HG03175 (cell line): ENCODE results near the gene NT5C3A.
"Not testable (repeated sequence)": the region's sequence is repeated elsewhere in the genome, so short reads cannot be mapped to it uniquely, and the experiment has no call there.

Experiments used
- ATAC-seq: cut with Tn5 transposase; IDR thresholded peaks from one replicate; pipeline ENCODE4 v1.9.1; 2021; ENCODE audit warnings: mild to moderate bottlenecking, moderate library complexity; ENCODE audit not compliant: unreplicated experiment

The NT5C3A gene

DNA sequence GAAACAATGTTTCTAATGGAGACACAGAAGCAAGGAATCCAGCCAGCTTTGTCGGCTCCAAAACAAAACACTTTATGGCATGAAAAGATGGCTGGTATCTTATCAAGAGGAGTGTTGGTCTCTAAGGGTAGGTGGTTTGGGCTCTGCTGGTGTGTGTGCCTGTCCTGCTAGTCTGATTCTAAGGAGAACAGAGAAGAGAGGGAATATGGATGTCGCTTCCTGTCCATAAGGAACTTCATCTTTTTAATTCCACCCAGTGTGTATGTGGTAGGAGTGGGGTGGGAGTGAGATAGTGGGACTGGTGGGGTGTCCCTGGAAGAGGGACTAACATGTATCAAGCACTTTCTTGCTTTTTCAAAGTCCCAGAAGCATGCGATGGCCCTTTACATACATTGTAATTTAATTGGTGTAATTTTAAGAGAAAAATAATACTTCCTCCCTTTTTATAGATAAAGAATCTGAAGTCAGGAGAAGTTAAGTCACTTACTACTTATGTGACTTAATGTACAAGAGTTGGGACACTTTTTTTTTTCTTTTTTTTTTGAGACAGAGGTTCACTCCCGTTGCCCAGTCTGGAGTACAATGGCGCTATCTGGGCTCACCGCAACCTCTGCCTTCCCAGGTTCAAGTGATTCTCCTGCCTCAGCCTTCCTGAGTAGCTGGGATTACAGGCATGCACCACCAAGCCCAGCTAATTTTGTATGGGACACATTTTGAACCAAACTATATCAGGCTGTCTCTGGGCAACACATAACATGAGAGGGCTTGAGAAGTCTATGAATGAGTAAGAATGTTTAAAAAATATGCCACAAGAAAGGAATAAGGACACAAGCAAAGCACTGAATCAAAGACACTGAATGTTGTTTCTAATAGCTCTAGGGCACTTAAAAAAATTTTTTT is 18.8 kb downstream of the NT5C3A start:
- no peak for ATAC-seq

DNA sequence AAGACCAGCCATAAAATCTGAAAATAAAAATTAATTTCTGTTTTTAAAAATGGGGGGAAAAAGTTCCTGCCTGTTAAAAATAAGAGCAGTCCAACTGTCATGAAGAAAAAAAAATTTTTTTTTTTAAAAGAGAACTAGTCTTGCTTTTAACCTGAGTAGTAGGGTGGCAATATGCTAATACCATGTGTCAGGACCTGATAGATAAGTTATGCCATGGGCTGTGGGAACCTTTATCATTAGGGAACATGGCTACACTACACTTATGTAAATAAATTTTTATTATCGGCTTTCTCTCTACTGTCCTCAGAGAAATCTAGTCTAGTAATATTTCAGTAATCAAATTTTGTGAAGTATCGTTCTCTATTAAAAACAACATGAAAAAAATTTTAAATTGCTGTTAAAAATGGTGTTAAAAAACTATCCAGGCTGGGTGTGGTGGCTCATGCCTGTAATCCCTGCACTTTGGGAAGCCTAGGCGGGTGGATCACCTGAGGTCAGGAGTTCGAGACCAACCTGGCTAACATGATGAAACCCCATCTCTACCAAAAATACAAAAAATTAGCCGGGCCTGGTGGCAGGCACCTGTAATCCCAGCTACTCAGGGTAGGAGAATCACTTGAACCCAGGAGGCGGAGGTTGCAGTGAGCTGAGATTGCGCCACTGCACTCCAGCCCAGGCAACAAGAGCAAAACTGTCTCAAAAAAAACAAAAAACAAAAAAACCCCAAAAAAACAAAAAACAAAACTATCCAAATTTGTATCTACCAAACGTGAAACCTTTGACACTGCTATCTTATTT is 20.7 kb downstream of the NT5C3A start:
- ATAC-seq: no peak

DNA sequence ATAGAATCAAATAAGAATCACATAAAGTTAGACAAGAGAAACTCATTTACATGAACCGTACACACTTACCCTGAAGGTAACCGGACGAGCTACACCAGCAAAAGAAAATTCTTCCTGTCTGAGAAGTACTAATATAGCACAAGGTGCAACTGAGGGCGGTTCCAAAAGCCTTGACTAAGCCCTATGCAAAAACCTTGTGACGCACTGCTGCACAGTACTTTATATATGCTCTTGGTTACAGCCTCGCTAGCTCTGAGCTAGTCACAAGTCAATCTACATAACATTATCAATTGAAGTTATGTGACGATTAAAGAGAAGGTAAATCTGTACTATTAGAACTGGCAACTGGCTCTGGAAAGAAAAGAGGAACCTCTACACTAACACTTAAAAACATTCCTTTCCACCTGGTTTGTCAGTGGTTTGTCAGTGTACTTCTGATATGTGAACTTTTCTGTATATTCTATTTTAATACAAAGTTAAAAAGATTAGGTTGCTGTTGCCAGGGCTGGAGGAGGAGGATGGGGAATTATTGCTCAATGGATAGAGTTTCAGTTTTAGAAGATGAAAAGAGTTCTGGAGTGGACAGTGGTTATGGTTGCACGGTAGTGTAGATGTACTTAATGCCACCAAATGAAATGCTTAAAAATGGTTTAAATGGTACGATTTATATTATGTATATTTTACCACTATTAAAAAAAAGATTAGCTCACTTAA is 21.6 kb downstream of the NT5C3A start:
- peak; percentile 95 for ATAC-seq

DNA sequence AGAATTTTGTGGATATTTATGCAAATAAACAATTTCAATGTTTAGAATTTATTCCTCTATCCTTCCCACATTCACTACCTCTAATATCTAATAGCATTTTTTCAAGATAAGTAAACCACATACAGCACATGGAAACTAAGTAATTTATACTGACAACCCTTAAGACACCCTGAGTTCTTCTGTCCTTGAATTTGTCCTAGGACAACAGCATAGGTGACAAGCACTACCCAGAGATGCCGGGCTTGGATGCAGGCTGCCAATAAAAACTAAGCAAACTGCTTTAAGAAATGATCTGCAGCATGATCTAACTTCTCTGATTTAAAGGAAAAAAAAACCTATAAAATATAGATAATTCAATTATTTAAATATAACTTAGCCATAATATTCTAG is 22.7 kb downstream of the NT5C3A start:
- ATAC-seq: no peak

DNA sequence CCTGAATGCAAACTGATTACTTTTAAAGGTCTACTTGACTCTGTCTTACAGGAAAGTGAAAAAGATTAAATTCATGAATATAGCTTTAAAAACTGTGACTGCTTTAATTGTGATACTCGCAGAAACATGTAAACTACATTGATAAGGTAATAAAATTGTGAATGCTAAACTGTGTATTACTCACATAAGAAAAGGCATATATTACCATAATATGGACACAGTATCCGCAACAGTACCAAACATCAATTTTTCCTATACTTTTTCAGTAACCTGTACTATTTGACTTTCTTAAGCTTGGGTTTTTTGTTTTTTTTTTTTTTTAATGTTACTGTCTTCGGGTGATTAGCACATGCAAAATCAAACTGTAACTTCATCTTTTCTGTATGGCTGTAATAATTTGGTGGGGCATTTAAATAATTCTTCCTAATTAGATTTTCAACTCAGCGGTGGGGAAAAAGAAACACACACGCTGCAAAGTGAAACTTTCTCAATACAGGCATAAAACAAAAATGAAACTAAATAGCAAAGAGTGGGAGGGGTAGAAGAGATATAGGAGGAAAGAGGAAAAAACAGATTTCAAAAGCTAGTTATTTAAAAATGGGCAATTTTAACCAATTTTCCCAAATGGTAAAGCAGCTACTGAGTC is 23.2 kb downstream of the NT5C3A start:
- peak; percentile 27 for ATAC-seq

DNA sequence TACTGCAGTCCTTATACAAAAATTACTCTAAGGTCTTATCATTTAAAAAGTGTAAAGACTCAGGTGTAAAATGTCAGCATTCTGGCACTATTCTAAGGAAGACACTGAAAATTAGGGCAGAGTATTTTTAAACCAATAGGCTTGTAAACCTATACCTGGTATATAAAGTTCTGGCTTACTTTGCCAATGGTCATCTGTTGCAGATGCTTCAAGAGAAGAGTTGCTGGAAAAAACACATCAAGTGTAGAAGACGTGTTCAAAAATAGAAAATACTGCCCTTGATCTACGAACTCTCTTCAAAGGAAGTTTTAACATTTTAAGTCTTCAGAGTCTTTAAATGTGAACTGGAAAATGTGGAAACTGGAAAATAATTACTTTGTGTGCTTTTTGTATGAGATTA is 23.9 kb downstream of the NT5C3A start:
- ATAC-seq: no peak

DNA sequence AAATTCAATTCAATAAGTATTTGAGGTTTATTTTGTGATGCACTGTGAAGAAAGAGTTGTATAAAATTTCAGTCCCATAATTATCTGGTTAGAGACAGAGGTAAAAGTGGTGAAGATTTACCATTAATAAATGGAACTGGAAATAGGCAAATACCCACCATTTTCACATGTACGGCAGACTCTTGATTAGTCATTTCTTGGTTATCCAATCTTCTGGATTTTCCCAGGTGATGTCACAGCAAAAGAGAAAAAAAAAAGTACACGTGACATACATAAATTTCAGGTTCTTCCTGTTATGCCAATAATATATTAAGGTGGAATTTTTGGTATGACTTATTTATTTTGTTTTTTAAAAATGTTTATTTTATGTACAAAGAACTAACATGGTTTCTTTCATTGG is 26.8 kb downstream of the NT5C3A start:
- ATAC-seq: no peak

DNA sequence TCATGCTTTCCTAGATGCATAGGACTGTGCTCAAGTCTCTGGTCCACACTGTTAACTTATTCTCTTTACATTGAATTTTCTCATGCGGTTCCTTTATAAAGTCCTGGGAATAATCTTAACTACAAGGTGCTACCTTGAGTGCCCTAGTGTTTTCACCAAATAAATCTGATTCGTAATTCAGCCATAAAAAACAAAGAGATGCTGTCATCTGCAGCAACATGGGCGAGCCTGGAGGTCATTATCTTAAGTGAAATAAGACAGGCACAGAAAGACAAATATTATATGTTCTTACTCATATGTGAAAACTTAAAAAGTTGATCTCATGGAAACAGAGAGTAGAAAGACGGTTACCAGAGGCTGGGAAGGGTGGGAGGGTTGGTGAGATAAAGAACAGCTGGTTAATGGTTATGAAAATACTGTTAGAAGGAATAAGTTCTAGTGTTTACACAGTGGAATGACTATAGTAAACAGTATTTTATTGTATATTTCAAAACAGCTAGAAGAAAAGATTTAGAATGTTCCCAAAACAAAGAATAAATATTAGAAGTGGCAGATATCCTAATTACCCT is 38.3 kb downstream of the NT5C3A start:
- ATAC-seq: no peak

DNA sequence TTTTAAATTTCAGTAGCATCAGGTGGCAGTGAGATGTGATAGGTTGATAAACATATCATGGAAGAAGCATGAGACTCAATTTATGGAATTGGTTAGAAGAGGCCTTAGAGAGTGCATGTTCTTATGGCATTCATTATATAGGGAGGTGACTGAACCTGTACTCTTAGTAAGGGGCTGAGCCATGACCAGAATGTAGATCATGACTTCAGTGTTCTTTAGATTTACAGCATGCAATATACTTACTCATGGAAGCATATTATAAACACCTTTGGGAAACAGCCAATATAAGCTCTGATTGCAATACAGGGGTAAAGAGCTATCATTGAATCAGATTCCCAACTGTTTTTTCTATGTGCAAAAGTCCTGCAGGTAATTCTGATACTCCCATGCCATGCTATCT is 50.2 kb downstream of the NT5C3A start:
- no peak for ATAC-seq

DNA sequence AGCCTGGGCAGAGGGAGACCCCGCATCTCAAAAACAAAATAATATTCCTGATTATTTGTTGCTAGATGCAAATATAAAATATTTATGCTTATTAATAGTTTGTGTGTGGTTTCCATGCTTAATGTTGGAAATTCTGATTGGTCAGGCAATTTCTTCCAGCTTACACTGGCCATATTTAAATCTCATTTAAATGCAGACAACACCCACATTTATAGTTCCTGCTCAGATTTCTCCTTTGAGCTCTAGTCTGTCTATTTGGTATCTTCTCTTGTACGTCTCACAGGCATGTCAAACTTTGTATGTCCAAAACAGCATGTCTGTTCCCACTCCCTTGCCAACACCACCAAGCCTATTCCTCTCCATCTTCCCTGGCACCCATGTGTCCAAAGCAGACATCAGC is 52.8 kb downstream of the NT5C3A start:
- no peak for ATAC-seq

DNA sequence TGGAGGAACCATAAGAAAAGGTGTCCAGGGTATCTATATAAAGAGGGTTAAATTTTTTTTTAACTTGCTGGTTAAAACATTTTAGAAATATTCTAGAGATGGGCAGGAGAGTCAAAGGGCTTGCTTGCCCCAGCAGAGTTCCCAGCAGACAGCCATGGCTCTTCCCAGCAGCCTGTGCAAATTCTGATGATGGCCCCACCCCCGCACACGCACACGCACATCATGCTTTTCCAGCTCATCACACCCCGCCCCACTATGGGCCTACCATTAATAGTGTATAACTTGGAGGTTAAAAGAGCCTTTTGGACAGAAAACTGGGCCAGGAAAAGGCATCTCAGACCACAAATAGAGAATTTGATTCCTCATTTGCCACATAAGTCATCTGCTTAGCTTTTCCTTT is 56.9 kb downstream of the NT5C3A start:
- not testable (repeated sequence) for ATAC-seq

DNA sequence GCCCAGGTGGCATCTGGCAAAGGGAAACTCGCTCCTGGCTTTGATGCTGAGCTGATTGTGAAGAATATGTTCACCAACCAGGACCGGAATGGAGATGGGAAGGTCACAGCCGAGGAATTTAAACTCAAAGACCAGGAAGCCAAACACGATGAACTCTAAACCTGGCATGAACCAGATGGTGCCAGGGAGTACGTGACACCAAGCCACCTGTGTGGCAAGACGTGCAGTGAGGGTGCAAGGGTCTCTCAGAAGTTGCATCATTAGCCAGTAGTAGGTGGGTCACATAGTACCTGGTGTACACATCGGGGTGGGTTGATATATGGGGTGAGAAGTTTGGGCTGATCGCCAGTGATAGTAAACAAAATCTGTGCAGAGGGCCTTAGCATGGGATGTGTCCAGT is 57.4 kb downstream of the NT5C3A start:
- ATAC-seq: not testable (repeated sequence)

DNA sequence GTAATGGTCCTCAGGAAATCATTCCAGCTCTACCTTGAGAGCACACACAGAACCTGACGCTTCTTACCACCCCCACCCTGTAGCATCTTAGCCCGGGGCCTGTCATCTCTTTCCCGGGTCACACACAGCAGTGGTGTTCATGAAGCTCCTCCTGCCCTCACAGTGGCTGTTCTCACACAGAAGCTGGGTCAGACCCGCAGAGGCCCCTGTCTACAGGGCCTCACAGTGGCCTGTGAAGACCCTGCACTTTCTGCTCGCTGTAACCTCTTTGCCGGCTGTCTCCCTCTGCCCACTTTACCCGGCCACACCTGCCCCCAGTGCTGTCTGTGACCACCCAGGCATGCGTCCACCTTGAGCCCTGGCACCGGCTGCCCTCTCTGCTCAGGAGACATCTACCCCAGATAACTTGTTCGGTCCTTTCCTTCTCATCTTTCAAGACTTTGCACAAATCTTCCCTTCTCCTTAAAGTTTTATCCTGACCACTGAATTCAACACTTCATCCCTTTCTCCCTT is 58.4 kb downstream of the NT5C3A start:
- not testable (repeated sequence) for ATAC-seq

DNA sequence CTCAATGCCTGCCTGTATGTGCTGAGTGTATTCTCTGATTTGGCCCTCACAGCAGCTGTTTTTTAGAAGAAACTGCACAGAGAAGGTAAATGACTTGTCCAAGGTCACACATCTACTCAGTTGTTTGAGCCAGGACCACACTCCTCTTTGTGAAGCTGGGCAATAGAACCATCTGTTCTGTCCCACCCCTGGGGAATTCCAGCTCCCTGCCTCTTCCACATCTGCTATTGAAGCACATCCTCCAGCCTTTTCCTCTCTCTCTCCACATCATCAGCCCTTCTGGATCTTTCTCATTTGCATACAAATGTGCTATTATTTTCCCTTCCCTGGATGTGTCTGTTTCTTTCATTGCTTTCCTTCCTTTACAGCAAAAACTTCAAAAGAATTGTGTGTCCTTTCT is 59.5 kb downstream of the NT5C3A start:
- ATAC-seq: not testable (repeated sequence)

DNA sequence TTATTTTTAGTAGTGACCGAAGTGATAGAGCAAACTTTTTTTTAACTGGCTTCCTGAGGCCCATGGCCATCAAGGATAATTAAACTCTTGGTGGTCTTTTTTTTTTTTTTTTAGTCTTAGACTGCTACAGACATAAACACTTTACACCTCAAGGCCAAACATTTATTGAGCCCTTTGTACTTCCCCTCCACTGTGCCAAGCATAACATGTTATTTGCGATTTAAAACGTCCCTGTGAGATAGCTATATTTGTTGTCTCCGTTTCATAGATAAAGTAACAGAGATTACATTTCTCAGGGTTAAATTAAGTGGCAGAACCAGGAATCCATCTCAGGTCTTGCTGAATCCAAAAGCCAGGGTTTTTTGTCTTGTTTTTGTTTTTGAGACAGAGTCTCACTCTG is 63.2 kb downstream of the NT5C3A start:
- ATAC-seq: not testable (repeated sequence)

DNA sequence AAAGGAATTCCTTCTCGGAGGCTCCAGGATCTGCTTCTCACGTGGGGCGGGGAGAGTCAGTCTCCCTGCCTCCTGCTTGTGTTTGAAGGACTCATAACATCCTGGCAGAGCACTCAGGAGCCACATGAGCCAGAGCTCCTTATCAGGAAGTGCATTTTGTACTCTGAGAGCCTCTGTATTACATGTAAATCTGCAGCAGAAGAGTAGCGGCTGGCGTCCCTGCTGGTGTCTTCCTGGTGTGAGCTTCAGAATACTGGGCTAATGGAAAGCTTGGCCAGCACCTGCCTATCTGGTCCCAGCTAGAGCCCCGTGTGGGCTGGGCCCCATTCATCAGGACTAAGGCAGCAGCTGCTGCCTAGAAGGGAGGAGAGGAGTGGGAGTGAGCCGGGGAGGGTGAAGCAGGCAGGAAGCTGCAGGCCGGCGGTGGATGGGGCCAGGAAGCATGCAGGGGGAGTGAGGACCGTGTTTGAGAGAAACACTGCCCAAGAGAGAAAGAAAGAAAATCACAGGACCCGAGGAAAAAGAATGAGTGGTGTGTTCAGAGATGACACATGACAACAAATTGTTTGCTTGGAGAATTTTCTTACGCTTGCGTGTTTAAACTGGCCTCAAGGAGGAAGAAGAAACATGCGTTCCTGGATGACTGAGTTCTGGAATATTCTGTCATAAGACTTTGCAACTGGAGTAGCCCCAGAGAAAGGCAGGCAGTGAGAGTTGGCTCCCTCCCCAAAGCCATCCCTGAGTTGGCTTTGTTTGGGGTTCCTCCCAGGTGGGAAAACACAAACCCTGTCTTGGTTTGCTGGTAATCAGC is 64.0 kb downstream of the NT5C3A start:
- ATAC-seq: peak; percentile 63

DNA sequence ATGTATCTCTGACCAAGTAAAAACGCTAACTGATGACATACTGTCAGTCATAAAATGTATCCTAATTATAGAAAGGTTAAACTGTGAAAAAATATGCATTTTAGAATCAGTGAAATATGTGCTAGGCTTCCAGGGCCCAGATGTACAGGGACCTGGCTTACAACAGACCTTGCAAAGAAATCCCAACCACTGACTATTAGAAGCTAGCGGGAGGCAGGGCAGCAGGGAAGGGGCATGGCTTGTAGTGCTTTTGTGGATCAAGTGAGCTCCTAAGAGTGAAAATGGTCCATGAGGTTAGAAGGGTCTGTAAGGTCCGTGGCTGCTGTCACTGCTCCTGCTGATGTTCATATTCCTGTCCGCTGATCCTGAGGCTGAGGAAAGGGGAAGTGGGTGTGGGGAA is 64.6 kb downstream of the NT5C3A start:
- not testable (repeated sequence) for ATAC-seq

DNA sequence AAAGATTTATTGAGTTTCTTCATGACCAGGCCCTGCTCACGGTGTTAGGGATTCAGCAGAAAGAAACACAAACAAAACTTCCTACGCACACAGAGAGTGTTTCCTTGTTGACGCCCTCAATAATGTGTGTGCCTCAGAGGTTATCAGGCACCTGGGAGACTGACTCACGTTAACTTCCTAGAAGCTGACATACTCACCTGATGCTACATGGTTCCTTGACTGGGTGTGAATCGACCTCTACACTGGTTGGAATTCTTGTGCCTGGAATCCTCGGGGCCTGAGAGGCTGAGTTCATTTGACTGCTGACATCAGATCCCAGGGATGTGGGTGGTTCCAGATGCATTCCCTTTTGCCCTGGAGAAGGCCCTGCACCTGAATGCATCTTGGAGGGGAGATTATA is 69.8 kb downstream of the NT5C3A start:
- ATAC-seq: not testable (repeated sequence)

DNA sequence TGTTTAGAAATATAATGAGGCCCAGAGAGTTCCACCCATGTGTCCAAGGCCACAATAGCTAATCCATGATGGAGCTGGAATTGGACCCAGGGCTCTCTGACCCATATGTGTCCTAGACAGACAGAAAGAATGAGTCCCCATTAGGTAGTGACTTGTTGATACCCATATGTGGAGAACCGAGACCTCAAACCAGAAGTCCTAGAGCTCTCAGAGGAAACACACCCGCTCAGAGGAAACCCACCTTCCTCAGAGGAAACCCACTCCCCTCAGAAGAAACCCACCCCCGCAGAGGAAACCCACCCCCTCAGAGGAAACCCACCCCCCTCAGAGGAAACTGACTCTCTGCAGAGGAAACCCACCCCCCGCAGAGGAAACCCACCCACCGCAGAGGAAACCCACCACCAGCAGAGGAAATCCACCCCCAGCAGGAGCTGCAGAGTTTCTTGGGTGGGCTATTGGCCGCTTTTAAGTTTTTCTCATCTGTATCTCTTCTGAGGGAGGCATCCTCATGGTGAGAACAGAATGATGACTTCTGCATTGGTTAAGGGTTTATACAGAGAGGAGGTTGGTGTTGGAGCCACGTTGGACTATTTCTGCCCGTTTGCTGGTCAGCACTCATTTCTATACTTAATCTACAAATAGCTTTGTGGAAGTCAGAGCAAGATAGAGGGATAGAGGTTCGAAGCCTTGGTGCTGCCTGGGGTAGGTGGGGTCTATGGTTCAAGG is 70.4 kb downstream of the NT5C3A start:
- not testable (repeated sequence) for ATAC-seq
